GM10266 (cell line): ENCODE measurements around the gene TMEM81.

Experiments used
- DNase-seq: peaks from one replicate; pipeline ENCODE4 v3.0.0; 2012; ENCODE audit errors: extremely low spot score
- CTCF ChIP-seq: IDR thresholded peaks from 2 replicates; pipeline ENCODE4 v1.5.1; 2012; ENCODE audit warnings: mild to moderate bottlenecking, low read depth; ENCODE audit not compliant: control insufficient read depth, insufficient read depth; ENCODE audit errors: missing control alignments

Gene TMEM81

GRCh38 chr1:205072286-205072685 is 12.0 kb downstream of the TMEM81 start:
- TF ChIP-seq CTCF: no peak
- DNase-seq: no peak

- TF ChIP-seq CTCF: no peak
- DNase-seq: no peak
Measured at GRCh38 chr1:205071801-205072200, 12.5 kb downstream of the TMEM81 start.

GRCh38 chr1:205071028-205071409 is 13.2 kb downstream of the TMEM81 start:
- TF ChIP-seq CTCF: no peak
- no peak for DNase-seq

- no peak for TF ChIP-seq CTCF
- no peak for DNase-seq
Measured at GRCh38 chr1:205069371-205070125, 14.7 kb downstream of the TMEM81 start.

GRCh38 chr1:205068457-205069040 is 15.7 kb downstream of the TMEM81 start:
- no peak for DNase-seq
- no peak for TF ChIP-seq CTCF

GRCh38 chr1:205068001-205068400 is 16.3 kb downstream of the TMEM81 start:
- no peak for TF ChIP-seq CTCF
- no peak for DNase-seq

- TF ChIP-seq CTCF: no peak
- no peak for DNase-seq
Measured at GRCh38 chr1:205067031-205067430, 17.2 kb downstream of the TMEM81 start.
